A549 (cell line): Measurements from ENCODE around the gene ACBD4. TPM values are rescaled to one million over a fixed set of nuclear protein-coding genes. Genes with fewer than 3 reads are reported as not detected.

ENCODE experiments used
- ATAC-seq, 2 experiments: fragments of 200-7000 bp in 1 of 2; fragments of >200 bp in 1 of 2; cut with Nextera tagmentation in 1 of 2; cut with Tn5 transposase in 1 of 2; 3 replicates each; pipeline versions ENCODE4 v1.8.0 to v1.9.1; 2018 to 2020; ENCODE audit warnings: mild to moderate bottlenecking in 1 of 2, moderate library complexity in 1 of 2
- CTCF ChIA-PET: fragments of 300-600 bp; sonication (Branson Sonifier 250); formaldehyde crosslinking; extraction: SDS; loops from one replicate; lab custom pipeline; 2021; ENCODE audit warnings: antibody characterized with exemption, inconsistent platforms; lab: Yijun Ruan, JAX
- POLR2A ChIA-PET: fragments of 350-600 bp; formaldehyde crosslinking; extraction: SDS; loops from one replicate; lab custom pipeline; 2021; ENCODE audit warnings: antibody characterized with exemption, inconsistent platforms; lab: Yijun Ruan, JAX
- DNase-seq, 2 experiments: peaks; one replicate each; pipeline versions ENCODE4 v3.0.0 to v3.0.0-alpha.2; 2011 to 2016; ENCODE audit warnings: low read depth in 1 of 2, low spot score in 1 of 2
- FAIRE-seq: peaks from 2 replicates; lab custom pipeline; 2011; peaks lifted over from hg19 to GRCh38; lab: Jason Lieb, UNC
- H3K27ac ChIP-seq, 2 experiments: fragments of >200 bp; sonication (Bioruptor Twin); formaldehyde crosslinking; 3 replicates each; pipeline ENCODE4 v1.5.1; 2016 to 2017
- H3K4me1 ChIP-seq: fragments of >200 bp; sonication (Bioruptor Twin); formaldehyde crosslinking; 3 replicates; pipeline ENCODE4 v1.6.1; 2016
- H3K4me2 ChIP-seq: fragments of >200 bp; sonication (Bioruptor Twin); formaldehyde crosslinking; 3 replicates; pipeline ENCODE4 v1.6.1; 2016
- H3K4me3 ChIP-seq: fragments of >200 bp; sonication (Bioruptor Twin); formaldehyde crosslinking; 3 replicates; pipeline ENCODE4 v1.5.1; 2016
- H3K9me3 ChIP-seq: fragments of >200 bp; sonication (Bioruptor Twin); formaldehyde crosslinking; 3 replicates; pipeline ENCODE4 v1.6.1; 2016
- BCL3 ChIP-seq: fragments of >200 bp; sonication (Bioruptor Twin); formaldehyde crosslinking; IDR thresholded peaks from 3 replicates; pipeline ENCODE4 v1.6.1; 2016
- CBX8 ChIP-seq: fragments of 200-600 bp; sonication (generic); IDR thresholded peaks from 2 replicates; pipeline ENCODE4 v1.6.1; 2016
- CEBPB ChIP-seq, 2 experiments: fragments of >200 bp in 1 of 2; sonication (Bioruptor Twin) in 1 of 2; formaldehyde crosslinking in 1 of 2; IDR thresholded peaks; 2 replicates each; pipeline ENCODE4 v1.6.1; 2012 to 2016
- CHD2 ChIP-seq: fragments of 150-350 bp; IDR thresholded peaks from 2 replicates; pipeline ENCODE4 v1.6.1; 2014; ENCODE audit warnings: low read length; ENCODE audit not compliant: partially characterized antibody
- CHD4 ChIP-seq: fragments of 200-600 bp; sonication (generic); IDR thresholded peaks from 2 replicates; pipeline ENCODE4 v1.6.1; 2016; ENCODE audit warnings: antibody characterized with exemption, mild to moderate bottlenecking, borderline replicate concordance
- CTCF ChIP-seq: fragments of >200 bp; sonication (Bioruptor Twin); formaldehyde crosslinking; IDR thresholded peaks from 3 replicates; pipeline ENCODE4 v1.5.1; 2016
- E2F6 ChIP-seq: IDR thresholded peaks from 2 replicates; pipeline ENCODE4 v1.6.1; 2012; ENCODE audit warnings: low read depth, borderline replicate concordance
- EHMT2 ChIP-seq: fragments of 200-600 bp; sonication (generic); IDR thresholded peaks from 2 replicates; pipeline ENCODE4 v1.6.1; 2016; ENCODE audit warnings: antibody characterized with exemption, low read depth, mild to moderate bottlenecking, moderate library complexity
- ELK1 ChIP-seq: fragments of 150-350 bp; IDR thresholded peaks from 2 replicates; pipeline ENCODE4 v1.6.1; 2014; ENCODE audit warnings: low read depth, mild to moderate bottlenecking, low read length
- ESRRA ChIP-seq: fragments of 150-350 bp; IDR thresholded peaks from 2 replicates; pipeline ENCODE4 v1.6.1; 2014; ENCODE audit warnings: mild to moderate bottlenecking, low read length, borderline replicate concordance
- FOSL2 ChIP-seq, 2 experiments: fragments of 450-650 bp in 1 of 2; fragments of >200 bp in 1 of 2; sonication (Bioruptor Twin) in 1 of 2; formaldehyde crosslinking; IDR thresholded peaks; 2 replicates each; pipeline versions ENCODE4 v1.5.0 to v1.6.1; 2016 to 2020; ENCODE audit warnings: mild to moderate bottlenecking in 1 of 2, moderate library complexity in 1 of 2
- FOXS1 ChIP-seq: fragments of 250-450 bp; sonication (Bioruptor Pico); IDR thresholded peaks from 2 replicates; pipeline ENCODE4 v1.5.0; 2020; ENCODE audit warnings: mild to moderate bottlenecking, moderate library complexity
- HEYL ChIP-seq: fragments of 250-450 bp; sonication (Bioruptor Pico); IDR thresholded peaks from 2 replicates; pipeline ENCODE4 v1.8.0; 2021; ENCODE audit warnings: mild to moderate bottlenecking, moderate library complexity
- HOXA7 ChIP-seq: fragments of 250-450 bp; sonication (Bioruptor Pico); IDR thresholded peaks from 2 replicates; pipeline ENCODE4 v1.5.0; 2020; ENCODE audit warnings: mild to moderate bottlenecking, moderate library complexity
- HOXB13 ChIP-seq: fragments of 250-450 bp; sonication (Bioruptor Pico); IDR thresholded peaks from 2 replicates; pipeline ENCODE4 v1.5.0; 2020; ENCODE audit warnings: low read depth, mild to moderate bottlenecking, moderate library complexity
- JUNB ChIP-seq: fragments of >200 bp; sonication (Bioruptor Twin); formaldehyde crosslinking; IDR thresholded peaks from 2 replicates; pipeline ENCODE4 v1.6.1; 2016
- KDM5A ChIP-seq: fragments of 200-600 bp; sonication (generic); IDR thresholded peaks from 2 replicates; pipeline ENCODE4 v1.6.1; 2016; ENCODE audit warnings: antibody characterized with exemption, mild to moderate bottlenecking
- MAFK ChIP-seq: fragments of 450-650 bp; IDR thresholded peaks from 2 replicates; pipeline ENCODE4 v1.6.1; 2014; ENCODE audit not compliant: partially characterized antibody
- MAZ ChIP-seq: fragments of 150-350 bp; IDR thresholded peaks from 2 replicates; pipeline ENCODE4 v1.6.1; 2014; ENCODE audit warnings: antibody characterized with exemption, low read depth, low read length, borderline replicate concordance
- MYC ChIP-seq: IDR thresholded peaks from 2 replicates; pipeline ENCODE4 v1.6.1; 2012; ENCODE audit warnings: mild to moderate bottlenecking, inconsistent platforms, low read length, improper control_type of control experiment, borderline replicate concordance
- NFE2L2 ChIP-seq: fragments of 150-350 bp; conservative IDR thresholded peaks from 2 replicates; pipeline ENCODE4 v1.6.1; 2014; ENCODE audit warnings: low read length
- NPAS2 ChIP-seq: fragments of 250-450 bp; sonication (Bioruptor Pico); IDR thresholded peaks from 2 replicates; pipeline ENCODE4 v1.8.0; 2022; ENCODE audit warnings: mild to moderate bottlenecking, moderate library complexity, borderline replicate concordance
- NR3C1 ChIP-seq: fragments of >200 bp; sonication (Bioruptor Twin); formaldehyde crosslinking; IDR thresholded peaks from 3 replicates; pipeline ENCODE4 v1.6.1; 2017
- PBX3 ChIP-seq: IDR thresholded peaks from 2 replicates; pipeline ENCODE4 v1.6.1; 2012
- RAD21 ChIP-seq, 2 experiments: fragments of >200 bp in 1 of 2; sonication (Bioruptor Twin) in 1 of 2; formaldehyde crosslinking in 1 of 2; IDR thresholded peaks in 1 of 2; conservative IDR thresholded peaks in 1 of 2; 2 replicates in 1 of 2; 3 replicates in 1 of 2; pipeline ENCODE4 v1.6.1; 2012 to 2018; ENCODE audit warnings: inconsistent platforms in 1 of 2
- RARB ChIP-seq: fragments of 250-450 bp; sonication (Bioruptor Pico); IDR thresholded peaks from 2 replicates; pipeline ENCODE4 v1.8.0; 2021; ENCODE audit warnings: mild to moderate bottlenecking, moderate library complexity
- TFCP2L1 ChIP-seq: fragments of 250-450 bp; sonication (Bioruptor Pico); IDR thresholded peaks from 2 replicates; pipeline ENCODE4 v1.5.0; 2021; ENCODE audit warnings: mild to moderate bottlenecking
- ZC3H11A ChIP-seq: fragments of 450-650 bp; IDR thresholded peaks from 2 replicates; pipeline ENCODE4 v1.6.1; 2014; ENCODE audit warnings: antibody characterized with exemption, mild to moderate bottlenecking
- ZFP36 ChIP-seq: fragments of 450-650 bp; IDR thresholded peaks from 2 replicates; pipeline ENCODE4 v1.6.1; 2014; ENCODE audit warnings: borderline replicate concordance; ENCODE audit not compliant: partially characterized antibody
- ZNF302 ChIP-seq: fragments of 250-450 bp; sonication (Bioruptor Pico); IDR thresholded peaks from 2 replicates; pipeline ENCODE4 v1.9.0; 2021; ENCODE audit warnings: inconsistent platforms, mild to moderate bottlenecking, moderate library complexity
- WGBS: methylation state at CpG from one replicate; pipeline ENCODE4 v1.1.6; 2017; ENCODE audit errors: missing lambda C conversion rate; 5-methylcytosine and 5-hydroxymethylcytosine counted together
- polyA plus RNA-seq, 4 experiments: library from polyadenylated mRNA; depleted of rRNA in 3 of 4; stranded (reverse); fragments of >200 nt; fragmentation: RNase III in 1 of 4; extraction: RNeasy Plus Mini Kit Qiagen cat#74134 plus additional on column Dnase treatment in 1 of 4; gene quantifications; 2 replicates in 3 of 4; 3 replicates in 1 of 4; pipeline ENCODE4 v1.2.3, GENCODE V29; 2011 to 2017

The ACBD4 gene
- polyA plus RNA-seq, 2 of the 4 experiments (the other 2 are of a cell fraction), result 11.4 to 13.7 TPM

- TF ChIP-seq MAZ, result no peak
- no peak for TF ChIP-seq HOXB13
- TF ChIP-seq CHD2, result no peak
- no peak for TF ChIP-seq EHMT2
- no peak; the same call in 1 of the 2 replicates for TF ChIP-seq PBX3
- peak; percentile 77; the same call in 1 of the 2 replicates for TF ChIP-seq TFCP2L1 (CRISPR knock-in tag)
- TF ChIP-seq CEBPB (IDR thresholded peaks at IDR 0.05), result peak in 1 of 2 experiments; percentile 56; a peak in 2 of 4 replicates
- no peak; the same call in 1 of the 2 replicates for TF ChIP-seq RARB (CRISPR knock-in tag)
- TF ChIP-seq HOXA7, result peak; percentile 67; the same call in 1 of the 2 replicates
- TF ChIP-seq FOXS1 (CRISPR knock-in tag), result no peak
- TF ChIP-seq JUNB, result no peak
- TF ChIP-seq ESRRA, result no peak
- peak; percentile 22 for TF ChIP-seq CTCF
- peak in 1 of 2 experiments; percentile 42; a peak in 4 of 5 replicates for TF ChIP-seq RAD21 (conservative IDR thresholded peaks at IDR 0.05 in 1 of 2, IDR thresholded peaks at IDR 0.05 in 1 of 2)
Measured at GRCh38 chr17:45160447-45161287, 25.2 kb downstream of the ACBD4 start (continued).

- ATAC-seq, result peak; percentile 95 to 96
- no peak for TF ChIP-seq ELK1
- TF ChIP-seq EHMT2, result no peak
- peak; percentile 57; the same call in 1 of the 2 replicates for TF ChIP-seq MAZ
- no peak for TF ChIP-seq ZC3H11A
- TF ChIP-seq E2F6, result peak; percentile 22; the same call in 1 of the 2 replicates
- no peak for TF ChIP-seq FOXS1 (CRISPR knock-in tag)
- TF ChIP-seq MAFK, result no peak
- no peak for TF ChIP-seq TFCP2L1 (CRISPR knock-in tag)
- TF ChIP-seq CBX8, result no peak
- peak; percentile 18; the same call in 1 of the 2 replicates for TF ChIP-seq RARB (CRISPR knock-in tag)
- TF ChIP-seq KDM5A, result no peak
- TF ChIP-seq ZNF302 (CRISPR knock-in tag), result no peak
- no peak for TF ChIP-seq HEYL (CRISPR knock-in tag)
- no peak for TF ChIP-seq FOSL2 (IDR thresholded peaks at IDR 0.05)
- TF ChIP-seq FOSL2 (CRISPR knock-in tag; IDR thresholded peaks at IDR 0.05), result no peak
- no peak for TF ChIP-seq ZFP36
- no peak for TF ChIP-seq CHD4
- peak; percentile 87; the same call in 2 of the 3 replicates for TF ChIP-seq BCL3
- no peak for TF ChIP-seq NFE2L2
- TF ChIP-seq NR3C1, result no peak
- no peak; the same call in 1 of the 2 replicates for TF ChIP-seq MYC
- TF ChIP-seq NPAS2, result no peak
Measured at GRCh38 chr17:45161288-45162024, 26.0 kb downstream of the ACBD4 start, which contains the start of gene HEXIM2. Gene HEXIM2, plus strand, starts transcription at chr17:45161875. Its CDS starts 919 bp downstream, at chr17:45162794.

More at GRCh38 chr17:45161288-45162024, 26.0 kb downstream of the ACBD4 start, which contains the start of gene HEXIM2:
- ChIA-PET POLR2A (interaction anchor here (0.6 to 4.9 kb wide), 18 partner anchors 10 to 156 kb away, joined by 3 to 404 read pairs (median 6); partner anchors contain the start of genes ACBD4, HEXIM1, MAP3K14 and NMT1), CTCF (interaction anchor here (0.6 to 43.5 kb wide), 8 partner anchors 10 to 1008 kb away, joined by 3 to 2147 read pairs (median 48); partner anchors contain the start of genes ACBD4, FMNL1, HEXIM1 and PLCD3)
- no peaks in the 10 kb centered on the region for H3K9me3 ChIP-seq
- H3K27ac ChIP-seq, result peak within 1 kb of the TSS; percentile 98 to 99
- peak within 1 kb of the TSS; percentile 95 for H3K4me2 ChIP-seq
- H3K4me3 ChIP-seq, result peak within 1 kb of the TSS; percentile 81
- peak; percentile 98 to 100 for DNase-seq
- WGBS, result under 1% methylated on average over 53 of the region's 53 CpGs
- H3K4me1 ChIP-seq, result peaks cover 39% of the 10 kb centered on the region
- FAIRE-seq, result peak; percentile 99
